GM18907 (cell line): Measurements from ENCODE around the gene PTPN3.
"Not testable (repeated sequence)": the region's sequence is repeated elsewhere in the genome, so short reads cannot be mapped to it uniquely, and the experiment has no call there.

Experiments
- ATAC-seq: cut with Tn5 transposase; IDR thresholded peaks from one replicate; pipeline ENCODE4 v1.9.1; 2021; ENCODE audit warnings: mild to moderate bottlenecking, moderate library complexity; ENCODE audit not compliant: unreplicated experiment

Gene PTPN3

DNA sequence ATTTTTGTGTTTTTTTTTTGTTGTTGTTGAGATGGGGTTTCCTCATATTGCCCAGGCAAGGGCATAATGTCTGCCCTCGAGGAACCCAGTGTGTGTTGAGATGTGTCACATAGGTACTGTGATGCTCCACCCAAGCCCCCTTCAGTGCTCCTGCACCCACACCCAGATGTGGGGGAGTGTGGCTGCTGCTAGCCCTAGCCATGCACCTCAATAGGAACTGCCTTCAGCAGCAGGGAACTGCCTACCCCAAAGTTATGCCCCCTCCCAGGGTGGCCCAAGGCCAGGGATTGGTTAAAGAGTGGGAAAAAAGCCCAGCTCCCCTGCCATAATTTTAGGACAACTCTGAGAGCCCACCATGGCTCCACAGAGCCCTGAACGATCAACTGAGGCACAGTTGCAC lies 143.9 kb downstream of the PTPN3 start:
- ATAC-seq: no peak

DNA sequence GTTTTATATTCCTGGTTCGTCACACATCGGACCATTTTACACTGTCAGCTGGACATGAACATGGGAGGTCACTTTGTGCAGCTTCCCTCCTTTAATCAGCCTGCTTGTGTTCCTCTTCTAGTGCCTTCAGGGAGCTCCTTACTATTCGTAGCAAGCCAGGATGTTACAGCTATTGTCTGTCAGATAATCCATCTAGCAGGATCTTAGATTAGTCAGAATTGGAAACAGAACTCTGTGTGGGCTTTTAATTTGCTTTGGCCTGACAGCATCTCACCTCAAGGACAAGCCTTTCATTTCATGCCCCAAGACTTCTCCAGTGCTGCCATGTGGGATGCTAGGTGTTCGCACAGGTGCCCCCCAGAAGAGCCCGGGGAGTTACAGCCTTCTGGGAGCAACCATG lies 147.1 kb downstream of the PTPN3 start:
- no peak for ATAC-seq

DNA sequence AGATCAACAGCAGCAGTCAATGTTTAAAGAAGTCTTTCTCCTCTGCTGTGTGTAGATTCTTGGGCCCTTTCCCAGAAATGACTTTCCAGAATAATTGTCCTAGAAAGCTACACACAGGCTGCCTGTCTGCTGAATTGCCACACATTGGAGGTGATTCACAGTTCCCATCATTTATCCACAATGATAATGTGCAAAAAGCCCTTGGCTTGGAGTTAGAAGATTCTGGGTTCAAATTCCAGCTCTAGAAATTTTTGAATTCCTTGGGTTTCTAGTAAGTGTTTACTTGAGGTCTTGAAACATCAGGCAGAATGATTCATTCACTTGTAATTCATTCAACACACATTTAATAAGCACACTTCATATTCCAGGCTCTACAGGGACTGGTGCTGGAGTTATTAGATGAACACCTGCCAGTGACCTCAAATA lies 148.7 kb downstream of the PTPN3 start:
- ATAC-seq: no peak

DNA sequence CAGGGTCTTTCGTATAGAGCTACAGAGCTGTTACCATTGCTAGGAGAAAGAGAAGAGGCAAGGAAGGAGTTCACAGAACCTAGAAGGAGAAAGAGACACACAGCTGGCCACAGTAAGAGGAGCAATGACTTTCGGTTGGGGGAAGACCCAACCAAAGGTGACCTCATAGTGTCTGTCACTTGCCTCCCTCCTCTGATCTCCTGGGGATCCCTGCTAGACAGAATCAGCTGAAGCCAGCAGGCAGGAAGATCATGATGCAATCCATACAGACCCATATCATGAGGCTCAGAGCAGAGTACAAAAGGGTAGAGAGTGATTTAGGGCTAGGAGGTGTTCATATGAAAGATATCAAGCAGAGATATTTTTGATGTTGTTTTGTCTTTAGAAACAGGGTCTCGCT lies 151.2 kb downstream of the PTPN3 start:
- no peak for ATAC-seq

- no peak for ATAC-seq
Measured at GRCh38 chr9:109344866-109345265, 153.2 kb downstream of the PTPN3 start.

GRCh38 chr9:109342878-109343277 lies 155.2 kb downstream of the PTPN3 start:
- no peak for ATAC-seq

DNA sequence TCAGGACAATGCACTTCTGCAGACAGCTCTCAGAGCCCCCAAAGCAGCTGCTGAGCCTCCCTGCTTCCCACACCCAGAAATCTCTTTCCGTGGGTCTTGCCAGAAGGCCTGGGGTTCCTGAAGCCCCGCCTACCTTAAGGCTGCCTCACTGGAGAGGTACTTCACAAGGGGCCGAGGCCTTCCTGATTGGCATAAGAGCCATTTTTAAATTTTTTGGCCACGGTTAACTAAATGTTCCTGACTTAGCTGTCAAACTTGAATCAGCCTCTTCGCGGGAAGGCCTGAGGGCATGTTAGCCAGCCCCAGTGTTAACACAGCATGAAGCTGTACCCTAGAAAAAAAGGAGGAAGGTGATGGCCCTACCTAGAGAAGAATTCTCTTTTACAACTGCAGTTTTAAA lies 156.5 kb downstream of the PTPN3 start:
- ATAC-seq: no peak

DNA sequence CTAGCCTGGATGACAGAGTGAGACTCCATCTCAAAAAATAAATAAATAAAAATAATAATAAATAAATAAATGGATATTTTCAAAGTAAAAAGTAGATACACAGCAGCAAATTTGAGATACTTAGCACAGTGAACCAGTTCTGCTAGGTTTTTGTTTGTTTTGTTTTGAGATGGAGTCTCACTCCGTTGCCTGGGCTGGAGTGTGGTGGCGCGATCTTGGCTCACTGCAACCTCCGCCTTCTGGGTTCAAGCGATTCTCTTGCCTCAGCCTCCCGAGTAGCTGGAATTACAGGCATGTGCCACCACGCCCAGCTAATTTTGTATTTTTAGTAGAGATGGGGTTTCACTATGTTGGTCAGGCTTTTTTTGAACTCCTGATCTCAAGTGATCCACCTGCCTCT lies 157.1 kb downstream of the PTPN3 start:
- not testable (repeated sequence) for ATAC-seq

DNA sequence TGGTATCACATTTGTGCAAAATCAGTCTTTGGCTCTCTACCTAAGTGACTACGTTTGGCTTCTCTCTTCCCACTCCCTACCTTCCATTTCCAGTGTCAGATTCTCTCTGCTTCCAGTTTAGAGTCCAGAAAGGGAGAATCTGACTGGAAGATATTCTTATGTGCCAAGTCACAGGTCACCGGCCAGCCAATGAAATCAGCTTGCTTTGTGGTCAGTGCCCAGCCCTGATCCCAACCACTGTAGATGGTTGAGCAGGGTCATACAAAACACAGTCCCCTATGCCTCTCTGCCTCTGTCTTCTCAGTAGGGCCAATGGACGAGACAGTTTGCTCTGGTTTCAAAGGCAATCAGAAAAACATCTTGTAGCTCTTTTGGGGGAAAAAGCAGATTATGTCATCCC lies 161.7 kb downstream of the PTPN3 start:
- ATAC-seq: no peak

- no peak for ATAC-seq
Measured at GRCh38 chr9:109335929-109336328, 162.2 kb downstream of the PTPN3 start.

DNA sequence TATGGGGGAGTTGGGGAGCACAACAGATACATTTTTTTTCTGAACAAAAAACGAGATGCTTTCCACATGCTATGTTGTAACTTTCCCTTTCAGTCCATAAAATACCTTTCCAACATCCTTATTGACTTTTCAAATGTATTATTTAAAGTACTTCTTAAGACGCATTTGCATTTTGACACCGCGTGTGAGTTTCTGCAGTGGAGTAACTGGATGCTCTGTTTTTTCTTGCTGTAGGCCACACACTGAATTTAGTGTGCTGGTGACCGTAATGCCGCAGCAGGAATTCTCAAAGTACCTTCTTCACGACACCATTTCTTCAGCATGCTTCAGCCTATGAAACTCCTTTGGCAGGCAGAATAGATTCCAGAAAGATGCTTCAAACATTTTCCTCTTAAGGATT lies 163.0 kb downstream of the PTPN3 start:
- no peak for ATAC-seq

GRCh38 chr9:109331353-109331752 lies 166.8 kb downstream of the PTPN3 start:
- no peak for ATAC-seq

DNA sequence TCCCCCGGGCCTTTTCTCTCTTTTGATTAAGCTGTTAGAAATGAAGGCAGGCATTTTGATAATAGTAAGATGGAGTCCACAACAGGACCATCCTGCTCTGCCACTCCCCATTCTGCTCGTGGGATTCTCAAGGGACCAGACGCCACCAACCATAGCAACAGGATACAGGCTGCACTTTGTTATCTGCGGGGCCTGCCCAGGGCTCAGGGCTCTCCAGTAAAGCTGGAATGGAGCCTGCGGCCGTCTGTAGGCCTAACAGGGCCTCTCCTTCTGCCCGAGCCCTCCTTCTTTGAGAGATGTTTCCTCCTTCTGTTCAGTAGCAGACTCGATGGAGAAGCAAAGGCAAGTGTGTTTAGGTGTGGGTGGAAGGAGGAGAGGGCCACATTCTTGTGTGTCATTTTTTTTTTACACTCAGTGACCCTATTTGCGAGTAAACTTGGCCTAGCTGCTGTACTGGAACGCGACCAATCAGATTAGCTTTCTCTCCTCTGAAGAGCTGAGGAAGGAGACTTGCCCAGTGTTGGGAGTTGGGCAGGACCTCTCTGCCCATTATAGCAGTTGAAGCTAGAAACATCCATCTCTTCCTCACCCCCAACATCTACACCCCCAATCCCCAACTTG lies 168.4 kb downstream of the PTPN3 start:
- ATAC-seq: no peak

- no peak for ATAC-seq
Measured at GRCh38 chr9:109328978-109329637, 169.0 kb downstream of the PTPN3 start.
